GM10248 (cell line): ENCODE data around the gene SCARF2.
"Not testable (repeated sequence)": the region's sequence is repeated elsewhere in the genome, so short reads cannot be mapped to it uniquely, and the experiment has no call there.

Source experiments
- CTCF ChIA-PET: fragments of 300-600 bp; sonication (Branson Sonifier 250); formaldehyde crosslinking; extraction: SDS; loops from one replicate; lab custom pipeline; 2021; ENCODE audit warnings: antibody characterized with exemption; lab: Yijun Ruan, JAX
- POLR2A ChIA-PET: fragments of 350-650 bp; sonication (Branson Sonifier 250); formaldehyde crosslinking; extraction: SDS; loops from one replicate; lab custom pipeline; 2020; ENCODE audit warnings: antibody characterized with exemption; lab: Yijun Ruan, JAX
- DNase-seq: peaks from one replicate; pipeline ENCODE4 v3.0.0; 2012; ENCODE audit errors: extremely low spot score
- CTCF ChIP-seq: IDR thresholded peaks from 2 replicates; pipeline ENCODE4 v1.5.1; 2012; ENCODE audit warnings: mild to moderate bottlenecking, low read depth; ENCODE audit errors: extremely low read depth, missing control alignments, control extremely low read depth

The SCARF2 gene

DNA sequence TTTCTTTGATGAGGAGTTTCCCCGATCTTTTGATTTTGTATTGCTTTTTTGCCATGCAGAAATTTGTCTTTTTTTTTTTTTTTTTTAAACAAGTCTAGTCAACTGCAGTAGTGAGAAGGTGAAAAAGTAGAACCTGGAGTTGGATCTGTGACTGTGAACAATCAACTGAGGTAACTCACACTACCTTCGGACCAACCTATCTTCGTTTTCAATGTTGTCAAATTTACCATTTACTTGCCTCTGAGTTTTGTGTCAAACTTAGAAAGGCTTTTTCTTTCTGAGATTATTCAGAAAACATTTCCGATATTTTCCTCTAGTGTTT is 37.5 kb upstream of the SCARF2 start:
- CTCF ChIA-PET, result no interaction called here
- POLR2A ChIA-PET, result no interaction called here
- no peak for DNase-seq
- TF ChIP-seq CTCF, result no peak

DNA sequence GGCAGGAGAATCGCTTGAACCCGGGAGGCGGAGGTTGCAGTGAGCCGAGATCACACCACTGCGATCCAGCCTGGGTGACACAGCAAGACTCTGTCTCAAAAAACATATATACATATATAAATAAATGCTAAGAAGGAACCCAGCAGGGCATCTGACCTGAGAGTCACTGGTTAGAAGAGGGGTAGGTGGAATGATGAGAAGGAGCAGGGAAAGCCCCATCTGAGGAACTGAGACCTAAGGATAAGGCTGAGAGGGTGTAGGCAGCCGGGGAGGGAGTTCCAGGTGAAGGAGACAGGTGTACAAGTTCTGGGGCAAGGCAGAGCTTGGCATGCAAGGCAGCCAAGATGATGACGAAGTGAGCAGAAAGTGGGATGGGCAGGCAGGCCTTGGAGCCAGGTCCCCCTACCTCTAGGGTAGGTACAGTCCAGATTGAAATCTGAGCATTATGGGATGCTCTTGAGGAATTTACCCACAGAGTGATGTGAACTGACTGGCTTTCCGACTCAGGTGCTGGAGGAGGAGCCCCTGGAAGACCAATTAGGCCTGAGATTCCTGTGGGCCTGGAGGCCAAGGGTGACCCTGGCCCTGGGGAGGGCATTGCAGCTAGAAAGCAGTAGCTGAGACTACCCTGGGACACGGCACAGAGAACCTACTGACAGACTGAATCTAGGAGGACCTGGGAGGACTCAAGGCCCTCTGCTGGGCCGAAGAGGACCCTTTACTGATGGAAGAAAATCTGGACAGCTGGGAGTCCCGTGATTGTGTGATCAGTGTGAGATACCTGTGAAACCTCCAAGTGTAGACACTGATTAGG is 35.2 kb upstream of the SCARF2 start:
- CTCF ChIA-PET, result interaction anchor here (1.8 kb wide), 1 partner anchor 12 kb away, joined by 3 read pairs; no protein-coding TSS in a partner anchor
- POLR2A ChIA-PET, result no interaction called here
- no peak for TF ChIP-seq CTCF
- DNase-seq, result no peak

DNA sequence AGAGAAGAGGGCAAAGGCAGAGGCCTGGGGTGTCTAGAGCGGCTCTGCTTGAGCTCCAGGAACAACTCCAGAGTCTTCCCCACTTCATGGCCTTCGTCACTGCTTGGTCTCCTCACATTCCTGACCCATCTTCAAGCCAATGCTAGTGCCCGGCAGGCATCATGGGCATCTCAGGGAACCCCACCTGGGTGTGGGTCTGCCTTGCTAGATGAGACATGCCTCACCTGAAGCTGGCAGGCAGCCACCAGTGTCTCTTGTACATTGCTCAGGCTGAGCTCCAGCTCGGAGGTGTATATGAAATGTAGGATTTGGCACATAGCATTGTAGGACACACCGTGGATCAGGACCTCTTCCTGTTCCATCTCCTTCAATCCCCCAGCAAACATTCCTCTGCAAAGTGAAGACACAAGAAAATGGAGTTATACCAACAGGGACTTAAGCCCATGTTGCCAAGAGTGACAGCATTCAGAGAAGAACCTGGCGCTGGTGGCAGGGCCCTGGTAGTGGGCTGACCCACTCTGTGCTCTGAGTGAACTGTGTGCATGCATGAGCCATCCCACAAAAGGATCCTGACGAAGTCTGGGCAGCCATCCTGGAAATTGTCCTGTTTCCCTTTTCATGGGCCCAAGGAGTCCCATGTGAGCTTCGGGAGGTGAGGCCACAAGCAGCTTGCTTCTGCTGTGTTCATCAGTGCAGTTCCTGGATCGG is 33.7 kb upstream of the SCARF2 start:
- TF ChIP-seq CTCF, result no peak
- POLR2A ChIA-PET, result no interaction called here
- DNase-seq, result no peak
- CTCF ChIA-PET, result interaction anchor here (1.3 to 1.5 kb wide), 2 partner anchors 8 to 14 kb away, joined by 5 read pairs; no protein-coding TSS in a partner anchor

GRCh38 chr22:20470525-20470924 is 32.9 kb upstream of the SCARF2 start:
- CTCF ChIA-PET, result interaction anchor here (0.9 to 1.5 kb wide), 3 partner anchors 8 to 52 kb away, joined by 3 to 5 read pairs (median 5); no protein-coding TSS in a partner anchor
- POLR2A ChIA-PET, DNase-seq: not testable (repeated sequence)

DNA sequence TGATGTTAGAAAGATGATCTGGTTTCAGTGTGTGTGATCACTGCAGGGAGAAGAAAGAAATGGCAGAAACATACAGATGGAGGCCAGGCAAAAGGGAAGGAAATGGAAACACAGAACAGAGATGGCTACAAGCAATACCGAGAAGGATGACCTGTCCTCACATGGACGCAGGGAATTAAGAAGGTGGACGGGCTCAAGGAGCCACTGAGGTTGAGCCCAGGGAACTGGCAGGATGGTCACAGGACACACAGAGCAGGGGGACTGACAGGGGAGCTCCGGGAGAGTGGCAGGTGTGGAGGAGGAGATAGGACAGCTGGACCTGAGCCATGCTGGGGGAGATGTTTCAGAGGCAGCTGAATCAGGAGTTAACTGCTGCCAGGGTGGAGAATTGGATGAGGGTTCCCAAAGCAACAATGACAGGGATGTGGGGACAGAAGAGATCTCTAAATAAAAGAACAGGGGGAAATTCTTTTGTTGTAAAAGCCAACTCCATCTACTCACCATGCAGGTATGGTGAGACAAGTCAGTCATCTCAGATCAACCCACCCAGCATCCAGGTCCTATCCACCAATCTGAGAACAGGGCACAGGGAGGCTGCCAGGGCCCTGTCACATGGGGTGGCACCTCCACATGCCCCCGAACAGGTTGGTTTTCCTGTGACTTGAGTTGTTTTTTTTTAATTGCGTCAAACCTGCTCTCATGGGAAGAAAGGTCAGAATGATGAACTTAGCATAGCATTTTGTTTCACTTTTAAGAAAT is 31.7 kb upstream of the SCARF2 start:
- DNase-seq, result no peak
- ChIA-PET CTCF (interaction anchor here (0.9 kb wide), 2 partner anchors 13 to 51 kb away, joined by 3 read pairs; no protein-coding TSS in a partner anchor), POLR2A (no interaction called here)
- no peak for TF ChIP-seq CTCF

DNA sequence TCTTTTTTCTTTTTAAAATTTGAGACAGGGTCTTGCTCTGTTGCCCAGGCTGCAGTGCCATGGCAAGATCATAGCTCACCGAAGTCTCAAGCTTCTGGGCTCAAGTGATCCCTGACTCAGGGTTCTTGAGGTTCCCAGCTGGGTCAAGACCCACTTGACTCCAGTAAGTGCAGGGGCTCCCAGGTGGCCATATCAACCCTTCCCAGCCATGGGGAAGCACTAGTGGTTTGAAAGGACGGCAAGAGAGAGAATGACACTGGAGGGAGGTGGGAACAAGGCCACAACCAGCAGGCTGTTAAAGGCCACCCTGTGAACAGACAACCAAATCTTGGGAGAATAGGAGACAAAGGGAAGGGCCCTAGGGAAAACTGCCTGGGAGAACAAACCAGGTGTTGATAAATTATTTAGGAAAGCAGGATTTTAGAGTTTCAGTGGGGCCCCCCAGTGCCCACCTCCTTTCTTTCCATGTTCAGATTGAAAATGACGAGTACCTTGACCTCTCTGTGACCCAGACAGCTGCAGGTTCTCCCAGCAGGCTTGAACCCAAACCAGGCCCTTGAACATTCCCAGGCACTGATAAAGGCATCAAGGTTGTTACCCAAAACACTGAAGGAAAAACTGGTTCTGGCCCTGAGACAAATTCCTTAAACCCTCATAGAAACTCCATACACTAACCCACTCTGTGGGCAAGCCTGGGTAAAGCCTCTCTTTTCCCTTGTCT is 29.2 kb upstream of the SCARF2 start:
- ChIA-PET POLR2A (no interaction called here), CTCF (interaction anchor here (0.6 to 0.7 kb wide), 2 partner anchors 10 to 49 kb away, joined by 3 read pairs; no protein-coding TSS in a partner anchor)
- TF ChIP-seq CTCF, result no peak
- no peak for DNase-seq
